Astrocyte of the spinal cord (primary cell): ENCODE data around the gene COX17.

Experiments used
- DNase-seq: peaks from one replicate; pipeline ENCODE4 v3.0.0; 2011; ENCODE audit warnings: low read depth, low spot score
- H3K4me3 ChIP-seq: 2 replicates; pipeline ENCODE4 v1.5.1; 2011; ENCODE audit warnings: low read depth, mild to moderate bottlenecking, low read length, moderate library complexity
- CTCF ChIP-seq: IDR thresholded peaks from 2 replicates; pipeline ENCODE4 v1.5.1; 2012; ENCODE audit warnings: low read depth, mild to moderate bottlenecking, low read length, inconsistent platforms
- in situ Hi-C: cut with HindIII; loops from 2 replicates; pipeline ENCODE4 v1.10.0; 2017; ENCODE audit warnings: low sequenced_read_pairs

Gene COX17

GRCh38 chr3:119627461-119627860 is 49.7 kb downstream of the COX17 start:
- DNase-seq = no peak
- no peak for TF ChIP-seq CTCF
- in situ Hi-C loops = no loop called here
- H3K4me3 ChIP-seq = no peak overlapping the region

- in situ Hi-C loops = no loop called here
- no peak overlapping the region for H3K4me3 ChIP-seq
- no peak for DNase-seq
- TF ChIP-seq CTCF = no peak
Observed at GRCh38 chr3:119626196-119626595, 51.0 kb downstream of the COX17 start.

- H3K4me3 ChIP-seq = no peak overlapping the region
- no peak for TF ChIP-seq CTCF
- DNase-seq = no peak
- in situ Hi-C loops = no loop called here
Observed at GRCh38 chr3:119625451-119626153, 51.6 kb downstream of the COX17 start.

- in situ Hi-C loops = no loop called here
- H3K4me3 ChIP-seq = no peak overlapping the region
- no peak for TF ChIP-seq CTCF
- DNase-seq = no peak
Observed at GRCh38 chr3:119624002-119624720, 53.0 kb downstream of the COX17 start.

- in situ Hi-C loops = no loop called here
- no peak for TF ChIP-seq CTCF
- no peak for DNase-seq
- no peak overlapping the region for H3K4me3 ChIP-seq
Observed at GRCh38 chr3:119620899-119621298, 56.3 kb downstream of the COX17 start.
